ENCODE measurements around the gene NOL3. TPM values are rescaled to one million over a fixed set of nuclear protein-coding genes. Genes with fewer than 3 reads are reported as not detected.
A peak's percentile ranks its signal among the peaks of the same experiment; 100 is the strongest.

The NOL3 gene
- total RNA-seq, 2 donors from 2014 or later = 26.2 to 31.0 TPM

GRCh38 chr16:67156143-67156844 is 14.0 kb upstream of the NOL3 start:
- no peak overlapping the region for H3K27ac ChIP-seq
- no peaks in the 10 kb centered on the region for H3K9me3 ChIP-seq
- no peak for TF ChIP-seq CTCF (IDR thresholded peaks at IDR 0.05)
- peak; percentile 50 for DNase-seq
- peak overlapping the region; percentile 16 to 68 for H3K9ac ChIP-seq (ENCODE audit: low read depth in 2 of 2, low read length in 2 of 2)
- no peaks in the 10 kb centered on the region for H3K36me3 ChIP-seq
- H3K4me1 ChIP-seq = peaks cover 20% of the 10 kb centered on the region
- H3K27me3 ChIP-seq = no peaks in the 10 kb centered on the region
- intact Hi-C loops (cut with DNase I) = loop anchor here (5.0 kb wide), 2 partner anchors 139 to 179 kb away; no protein-coding TSS in a partner anchor
- no peak overlapping the region for H3K4me3 ChIP-seq

DNA sequence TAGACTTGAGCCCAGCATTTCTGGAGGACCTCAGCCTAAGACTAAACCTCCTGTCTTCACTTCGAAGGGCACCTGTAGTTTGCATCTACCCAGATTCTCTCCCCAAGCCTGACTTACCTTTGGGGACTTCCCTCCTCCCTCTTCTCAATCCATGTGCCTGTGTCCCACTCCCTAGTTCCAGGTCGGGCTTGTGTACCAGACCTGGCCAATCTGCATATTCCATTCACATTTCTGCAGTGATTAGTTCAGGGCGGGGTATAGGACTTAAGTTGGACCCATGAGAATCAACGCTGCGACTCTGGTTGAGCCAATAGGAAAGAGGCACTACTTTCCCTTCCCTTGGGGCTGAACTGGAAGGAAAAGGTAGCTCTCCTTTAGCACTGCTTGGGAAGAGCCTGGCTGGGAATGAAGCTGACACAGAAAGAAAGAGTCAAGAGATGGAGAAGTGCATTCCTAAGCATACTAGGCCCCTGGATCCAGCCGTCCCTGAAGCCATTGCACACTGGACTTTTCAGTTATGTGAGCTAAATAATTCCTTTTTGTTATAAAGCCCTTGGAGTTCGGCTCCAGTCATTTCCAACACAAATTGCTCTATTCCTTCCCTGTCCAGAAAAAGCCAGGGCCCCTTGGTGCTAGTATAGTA is 13.1 kb upstream of the NOL3 start:
- no peaks in the 10 kb centered on the region for H3K36me3 ChIP-seq
- no peak for TF ChIP-seq CTCF (IDR thresholded peaks at IDR 0.05)
- no peaks in the 10 kb centered on the region for H3K27me3 ChIP-seq
- no peak overlapping the region for H3K4me3 ChIP-seq
- no peaks in the 10 kb centered on the region for H3K9me3 ChIP-seq
- H3K27ac ChIP-seq = no peak overlapping the region
- H3K9ac ChIP-seq (ENCODE audit: low read depth in 2 of 2, low read length in 2 of 2) = no peak overlapping the region
- no peak for DNase-seq
- intact Hi-C loops (cut with DNase I) = loop anchor here (5.0 kb wide), 2 partner anchors 140 to 180 kb away; no protein-coding TSS in a partner anchor
- H3K4me1 ChIP-seq = peaks cover 20% of the 10 kb centered on the region

GRCh38 chr16:67157892-67158635 is 12.3 kb upstream of the NOL3 start:
- H3K9me3 ChIP-seq = no peaks in the 10 kb centered on the region
- peaks cover 24% of the 10 kb centered on the region for H3K4me1 ChIP-seq
- no peak for TF ChIP-seq CTCF (IDR thresholded peaks at IDR 0.05)
- no peak overlapping the region for H3K4me3 ChIP-seq
- no peaks in the 10 kb centered on the region for H3K36me3 ChIP-seq
- H3K27me3 ChIP-seq = peaks cover 3% of the 10 kb centered on the region
- DNase-seq = no peak
- intact Hi-C loops (cut with DNase I) = loop anchor here (5.0 kb wide), 2 partner anchors 141 to 181 kb away; no protein-coding TSS in a partner anchor
- peak overlapping the region; percentile 30 to 96 for H3K9ac ChIP-seq (ENCODE audit: low read depth in 2 of 2, low read length in 2 of 2)
- peak overlapping the region; percentile 96 for H3K27ac ChIP-seq

- DNase-seq = peak; percentile 76
- peak overlapping the region; percentile 85 to 96 for H3K9ac ChIP-seq (ENCODE audit: low read depth in 2 of 2, low read length in 2 of 2)
- H3K27me3 ChIP-seq = peaks cover 10% of the 10 kb centered on the region
- intact Hi-C loops (cut with DNase I) = loop anchor here (5.0 kb wide), 2 partner anchors 142 to 182 kb away; no protein-coding TSS in a partner anchor
- TF ChIP-seq CTCF (IDR thresholded peaks at IDR 0.05) = no peak
- peak overlapping the region; percentile 98 for H3K4me3 ChIP-seq
- peak overlapping the region; percentile 96 for H3K27ac ChIP-seq
- H3K36me3 ChIP-seq = no peaks in the 10 kb centered on the region
- H3K9me3 ChIP-seq = no peaks in the 10 kb centered on the region
- H3K4me1 ChIP-seq = peaks cover 32% of the 10 kb centered on the region
These were observed 11.4 kb upstream of the NOL3 start for GRCh38 chr16:67158637-67159600.

All from colonic mucosa (tissue), 4 donors.